ENCODE data around the gene TPCN1. TPM values are rescaled to one million over a fixed set of nuclear protein-coding genes. Genes with fewer than 3 reads are reported as not detected.

The TPCN1 gene
- polyA plus RNA-seq, 1 donor = 41.6 TPM

DNA sequence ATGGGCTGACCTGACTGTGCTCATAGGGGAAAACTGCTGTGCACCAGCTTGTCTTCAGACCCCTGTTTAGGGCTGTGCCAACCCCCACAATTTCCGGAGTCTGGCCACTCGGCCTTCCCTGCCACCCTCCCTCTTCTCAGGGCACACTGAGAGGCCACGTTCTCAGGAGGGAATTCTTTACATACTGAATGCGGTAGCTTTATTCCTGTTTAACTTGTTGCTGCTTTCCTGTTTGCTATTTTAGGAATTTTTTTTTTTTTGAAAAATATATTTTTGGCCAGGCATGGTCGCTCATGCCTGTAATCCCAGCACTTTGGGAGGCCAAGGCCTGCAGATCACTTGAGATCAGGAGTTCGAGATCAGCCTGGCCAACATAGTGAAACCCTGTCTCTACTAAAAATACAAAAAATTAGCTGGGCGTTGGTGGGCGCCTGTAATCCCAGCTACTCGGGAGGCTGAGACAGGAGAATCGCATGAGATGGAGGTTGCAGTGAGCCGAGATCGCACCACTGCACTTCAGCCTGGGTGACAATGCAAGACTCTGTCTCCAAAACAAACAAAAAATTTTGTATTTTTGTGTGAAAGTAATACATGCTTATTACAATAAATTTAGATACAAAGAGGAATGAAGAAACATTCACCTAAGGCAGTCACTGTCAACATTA, 39.5 kb downstream of the TPCN1 start:
- DNase-seq = no peak

DNA sequence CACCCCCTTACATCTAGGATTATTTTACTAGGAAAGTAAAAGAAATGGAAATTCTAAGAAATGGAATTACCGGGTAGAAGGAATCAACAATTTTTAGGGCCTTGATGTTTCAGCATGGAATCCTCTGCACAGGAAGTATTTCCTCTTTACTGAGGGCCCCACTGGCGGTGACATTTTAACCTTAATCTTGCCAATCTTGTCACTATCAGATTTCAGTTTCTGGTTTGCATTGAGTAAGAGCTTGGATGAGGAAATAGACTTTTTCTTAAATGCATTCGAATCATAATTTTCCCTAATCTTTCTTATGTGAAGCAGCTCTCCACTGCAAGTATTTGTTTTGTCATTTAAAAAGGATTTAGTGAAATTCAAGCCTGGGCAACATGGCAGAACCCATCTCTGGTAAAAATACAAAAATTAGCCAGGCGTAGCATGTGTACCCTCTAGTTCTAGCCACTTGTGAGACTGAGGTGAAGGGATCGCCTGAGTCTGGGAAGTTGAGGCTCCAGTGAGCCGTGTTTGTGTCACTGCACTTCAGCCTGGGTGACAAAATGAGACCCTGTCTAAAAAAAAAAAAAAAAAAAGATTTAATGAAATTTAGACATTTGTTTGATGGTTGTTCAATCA, 40.7 kb downstream of the TPCN1 start:
- no peak for DNase-seq

DNA sequence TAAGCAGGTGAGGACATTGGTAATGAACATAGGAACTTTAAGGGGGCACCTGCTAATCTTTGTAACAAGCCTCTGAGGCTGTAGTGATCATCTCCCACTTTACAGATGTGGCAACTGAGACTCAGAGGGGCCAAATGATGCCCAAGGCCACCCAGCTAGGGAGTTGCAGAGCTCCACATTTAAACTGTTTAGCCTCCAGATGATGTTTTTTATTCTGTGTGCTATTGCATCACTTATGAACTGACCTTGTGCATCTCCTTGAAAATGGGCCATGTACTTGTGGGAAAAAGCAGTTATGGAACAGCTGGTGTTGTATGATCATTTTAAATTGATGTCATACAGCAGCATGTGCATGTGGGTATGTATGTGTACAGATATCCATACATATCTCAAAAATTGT, 41.4 kb downstream of the TPCN1 start:
- no peak for DNase-seq

DNA sequence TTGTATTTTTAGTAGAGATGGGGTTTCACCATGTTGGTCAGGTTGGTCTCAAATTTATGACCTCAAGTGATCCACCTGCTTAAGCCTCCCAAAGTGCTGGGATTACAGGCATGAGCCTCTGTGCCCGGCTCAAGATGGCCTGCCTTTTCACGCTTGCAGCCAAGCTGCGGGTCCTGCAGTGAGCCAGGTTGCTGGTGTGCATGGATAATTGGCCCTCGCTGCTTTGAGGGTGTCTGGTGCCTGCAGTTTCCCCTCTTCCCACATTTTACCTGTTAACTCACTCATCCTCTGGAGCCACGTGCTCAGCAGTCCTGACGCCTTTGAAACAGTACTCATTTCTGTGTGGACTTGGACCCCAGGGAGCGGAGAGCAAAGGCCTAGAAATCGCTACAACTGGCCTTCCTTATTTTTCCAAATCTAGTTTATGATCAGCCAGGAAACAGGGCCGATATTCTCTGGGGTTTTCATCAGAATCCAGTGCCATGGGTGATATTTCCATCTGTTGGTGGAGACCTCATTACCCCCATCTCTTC, 42.2 kb downstream of the TPCN1 start:
- DNase-seq = no peak

DNA sequence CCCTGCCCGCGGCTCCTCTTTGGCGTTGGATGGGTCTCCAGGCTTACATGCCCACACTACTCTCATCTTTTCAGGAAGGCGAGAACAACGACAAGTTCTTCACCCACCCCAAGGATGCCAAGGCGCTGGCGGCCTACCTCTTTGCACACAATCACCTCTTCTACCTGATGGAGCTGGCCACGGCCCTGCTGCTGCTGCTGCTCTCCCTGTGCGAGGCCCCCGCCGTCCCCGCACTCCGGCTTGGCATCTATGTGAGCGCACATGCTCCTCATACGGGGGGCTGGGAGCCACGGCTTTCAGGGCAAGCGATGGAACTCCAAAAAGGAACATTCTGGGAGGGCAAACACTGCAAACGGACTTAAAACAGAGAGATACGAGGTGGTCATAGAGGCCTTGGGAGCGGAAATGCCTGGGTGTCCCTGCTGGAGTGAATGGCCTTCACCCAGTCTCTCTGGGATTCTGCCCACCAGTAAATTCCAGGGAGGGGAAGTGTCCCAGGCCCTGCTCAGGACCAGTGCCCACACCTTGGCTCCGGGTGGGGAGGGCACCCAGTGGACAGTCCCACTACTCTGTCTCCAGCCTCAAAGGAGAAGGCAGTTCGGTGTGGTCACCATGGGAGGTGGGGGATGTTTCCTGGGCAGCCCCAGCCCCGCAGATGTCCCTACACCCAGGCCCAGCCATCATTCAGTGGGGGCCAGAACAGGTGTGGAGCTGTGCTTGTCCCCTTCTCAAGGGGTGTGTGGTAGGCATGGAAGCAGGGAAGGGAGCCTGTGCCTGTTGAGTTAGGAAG, 45.0 kb downstream of the TPCN1 start:
- DNase-seq = no peak

DNA sequence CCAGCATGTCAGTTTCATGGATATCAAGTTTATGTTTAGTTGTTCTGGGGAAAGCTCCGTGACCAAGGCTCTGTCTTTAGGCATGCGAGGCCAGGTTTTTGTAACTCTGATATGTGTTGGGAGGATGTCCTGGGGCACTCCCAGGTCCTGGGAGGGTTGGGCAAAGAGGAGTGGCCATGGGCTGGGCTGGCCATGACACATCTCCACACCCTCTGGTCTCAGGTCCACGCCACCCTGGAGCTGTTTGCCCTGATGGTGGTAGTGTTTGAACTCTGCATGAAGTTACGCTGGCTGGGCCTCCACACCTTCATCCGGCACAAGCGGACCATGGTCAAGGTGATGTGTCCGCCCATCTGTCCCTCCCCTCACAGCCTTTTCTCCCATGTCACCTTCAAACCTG, 46.4 kb downstream of the TPCN1 start:
- DNase-seq = no peak

DNA sequence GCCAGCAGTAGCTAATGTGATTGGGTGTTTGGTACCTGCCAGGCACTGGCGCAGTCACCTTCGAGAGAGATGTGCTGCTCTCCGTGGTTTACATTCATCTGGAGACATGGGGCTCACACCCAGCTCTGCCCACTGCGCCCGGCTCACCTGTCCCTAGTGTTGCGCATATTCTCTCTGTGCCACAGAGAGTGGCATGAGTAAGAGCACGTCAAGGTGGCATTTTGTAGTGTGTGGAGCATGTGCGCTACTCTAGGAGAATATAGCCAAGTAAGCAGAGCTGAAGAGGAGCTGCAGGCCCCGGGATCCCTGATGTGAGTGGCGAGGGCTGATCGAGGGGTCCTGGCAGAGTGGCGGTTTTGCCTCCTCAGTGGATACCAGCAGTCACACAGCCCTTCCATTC, 46.9 kb downstream of the TPCN1 start:
- DNase-seq = no peak

DNA sequence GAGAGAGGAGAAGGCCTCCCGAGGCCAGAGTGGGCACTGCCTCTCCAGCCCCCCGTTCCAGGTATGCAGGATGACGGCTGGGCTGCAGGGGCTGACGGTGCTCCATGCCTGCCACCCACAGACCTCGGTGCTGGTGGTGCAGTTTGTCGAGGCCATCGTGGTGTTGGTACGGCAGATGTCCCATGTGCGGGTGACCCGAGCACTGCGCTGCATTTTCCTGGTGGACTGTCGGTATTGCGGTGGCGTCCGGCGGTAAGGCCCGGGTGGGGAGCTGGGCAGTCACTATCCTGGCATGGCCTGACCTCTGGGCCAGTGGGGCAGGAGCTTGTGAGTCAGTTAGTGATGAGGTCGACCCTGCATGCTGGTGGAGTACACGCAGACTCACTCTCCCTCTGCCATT, 47.4 kb downstream of the TPCN1 start:
- DNase-seq = no peak

DNA sequence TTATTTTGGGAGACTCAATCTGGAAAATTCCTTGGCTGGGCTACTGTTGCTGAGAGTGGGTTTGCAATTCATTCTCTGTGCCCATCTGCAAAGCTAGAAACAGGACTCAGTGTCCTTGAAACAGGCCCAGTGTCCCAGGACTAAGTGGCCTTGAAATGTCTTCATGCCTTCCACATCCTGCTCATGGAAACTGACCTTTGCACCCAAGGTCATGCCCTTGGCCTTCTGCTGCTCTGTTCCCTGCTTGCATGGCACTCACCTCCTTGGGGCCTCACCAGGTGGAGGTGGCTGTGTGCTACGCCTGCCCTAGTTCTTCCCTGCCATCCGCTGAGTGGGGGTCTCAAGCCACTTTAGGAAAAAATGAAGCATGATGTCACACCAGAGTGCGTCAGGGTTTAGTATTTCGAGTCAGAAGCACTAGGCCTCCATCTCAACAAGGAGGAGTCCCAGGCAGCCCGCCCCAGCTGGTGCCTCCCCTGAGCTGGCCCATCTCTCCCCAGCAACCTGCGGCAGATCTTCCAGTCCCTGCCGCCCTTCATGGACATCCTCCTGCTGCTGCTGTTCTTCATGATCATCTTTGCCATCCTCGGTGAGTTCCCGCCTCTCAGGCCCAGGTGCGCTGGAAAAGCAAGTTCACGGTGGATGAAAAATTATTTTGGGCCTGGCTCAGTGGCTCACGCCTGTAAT, 48.1 kb downstream of the TPCN1 start:
- no peak for DNase-seq

DNA sequence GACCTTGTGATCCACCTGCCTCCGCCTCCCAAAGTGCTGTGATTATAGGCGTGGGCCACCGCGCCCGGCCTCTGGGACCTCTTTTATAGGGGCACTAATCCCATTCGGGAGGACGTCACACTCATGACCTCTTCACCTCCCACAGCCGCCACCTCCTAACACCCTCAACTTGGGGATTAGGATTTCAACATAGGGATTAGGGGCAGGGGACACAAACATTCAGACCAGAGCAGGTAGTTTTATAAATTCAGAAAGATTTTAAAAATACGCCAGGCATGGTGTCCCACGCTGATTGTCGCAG, 49.4 kb downstream of the TPCN1 start:
- DNase-seq = no peak

DNA sequence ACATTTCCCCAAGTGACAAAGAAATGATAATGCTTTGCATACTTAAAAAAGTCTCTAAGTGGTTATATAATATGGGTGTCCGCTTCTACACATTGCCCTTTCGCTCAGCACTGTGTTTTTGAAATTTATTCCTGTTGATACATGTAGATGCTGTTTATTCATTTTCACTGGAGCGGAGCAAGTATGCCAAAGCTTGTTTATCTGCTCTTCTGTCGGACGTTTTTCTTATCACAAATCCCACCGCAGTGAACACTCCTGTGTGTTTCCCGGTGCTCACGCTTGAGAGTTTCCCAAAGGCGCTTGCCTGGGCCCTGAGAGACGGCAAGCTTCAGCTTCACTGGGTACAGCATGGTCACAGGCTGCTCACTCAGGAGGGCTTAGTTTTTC, 50.2 kb downstream of the TPCN1 start:
- DNase-seq = peak; percentile 11

DNA sequence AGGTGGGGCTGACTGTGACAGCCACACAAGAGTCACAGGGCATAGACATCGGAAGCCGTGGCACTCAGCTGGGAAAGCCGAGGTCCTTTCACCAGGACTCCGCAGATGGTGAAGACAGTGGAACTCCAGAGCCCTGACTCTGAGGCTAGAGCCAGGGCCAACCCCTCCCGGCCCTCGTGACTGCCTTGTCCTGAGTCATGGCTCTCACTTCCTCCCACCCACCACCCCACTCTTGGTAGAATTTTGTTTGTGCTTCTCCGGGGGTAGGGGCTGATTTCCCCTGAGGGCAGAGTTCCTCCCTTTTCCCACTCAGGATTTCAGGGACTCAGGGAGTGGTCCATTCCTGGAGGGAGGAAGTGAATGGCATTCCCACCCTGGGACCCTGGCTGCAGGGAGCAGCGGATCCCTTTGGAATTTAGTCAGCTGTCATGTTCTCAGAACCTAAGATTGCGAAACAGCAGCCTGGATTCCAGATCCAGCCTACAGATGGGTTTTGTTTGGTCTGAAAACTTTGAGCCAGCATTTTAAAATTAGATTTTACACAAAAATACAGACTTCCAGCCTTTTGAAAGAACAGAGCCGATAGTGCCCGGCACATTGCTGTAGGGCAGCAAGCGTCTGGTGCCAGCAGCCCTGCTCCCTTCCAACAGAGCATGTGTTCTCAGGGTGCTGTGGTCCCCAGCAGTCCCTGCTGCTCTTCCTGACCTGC, 50.7 kb downstream of the TPCN1 start:
- no peak for DNase-seq

DNA sequence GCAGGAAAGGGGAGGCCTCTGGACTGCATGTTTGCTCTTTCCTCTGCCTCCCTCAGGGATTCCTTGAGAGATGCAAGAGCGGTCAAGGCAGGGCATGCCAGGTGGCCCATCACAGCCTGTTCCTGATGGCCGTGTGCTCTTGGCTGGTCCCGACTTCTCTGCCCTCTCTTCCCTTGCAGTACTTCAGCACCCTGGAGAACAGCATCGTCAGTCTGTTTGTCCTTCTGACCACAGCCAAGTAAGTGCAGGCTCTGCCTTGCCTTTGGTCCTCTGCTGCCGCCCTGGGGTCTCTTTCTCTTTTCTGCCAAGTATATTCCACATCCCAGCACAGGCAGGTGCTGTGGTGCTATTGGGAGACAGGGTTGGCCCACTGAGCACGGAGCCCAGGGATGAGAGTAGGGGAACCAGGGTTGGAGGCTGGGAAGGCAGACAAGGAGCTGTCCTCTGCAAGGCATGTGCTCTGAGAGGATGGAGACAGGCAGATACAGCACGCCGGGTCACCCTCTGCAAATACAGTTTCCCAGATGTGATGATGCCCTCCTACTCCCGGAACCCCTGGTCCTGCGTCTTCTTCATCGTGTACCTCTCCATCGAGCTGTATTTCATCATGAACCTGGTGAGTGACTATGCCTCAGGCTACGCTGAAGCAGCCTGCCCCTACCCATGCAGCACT, 51.9 kb downstream of the TPCN1 start:
- no peak for DNase-seq

DNA sequence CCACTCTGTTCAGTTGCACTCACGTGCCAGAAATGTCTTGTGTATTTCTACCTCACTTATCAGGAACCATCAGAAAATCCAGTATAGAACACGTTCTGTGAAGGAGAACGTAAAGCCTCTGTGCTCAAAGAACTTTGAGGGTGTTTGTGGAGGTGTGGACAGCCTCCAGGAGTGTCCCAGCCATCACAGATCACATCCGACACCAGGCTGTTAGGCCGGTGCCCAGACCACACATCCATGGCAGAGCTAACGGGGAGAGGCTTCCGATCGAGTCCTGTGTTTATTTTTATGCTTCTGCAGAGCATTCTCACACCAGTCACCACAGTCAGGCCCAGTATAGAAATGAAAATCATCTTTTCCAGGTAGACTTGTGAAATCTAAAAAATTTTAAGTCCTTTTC, 53.6 kb downstream of the TPCN1 start:
- DNase-seq = no peak

DNA sequence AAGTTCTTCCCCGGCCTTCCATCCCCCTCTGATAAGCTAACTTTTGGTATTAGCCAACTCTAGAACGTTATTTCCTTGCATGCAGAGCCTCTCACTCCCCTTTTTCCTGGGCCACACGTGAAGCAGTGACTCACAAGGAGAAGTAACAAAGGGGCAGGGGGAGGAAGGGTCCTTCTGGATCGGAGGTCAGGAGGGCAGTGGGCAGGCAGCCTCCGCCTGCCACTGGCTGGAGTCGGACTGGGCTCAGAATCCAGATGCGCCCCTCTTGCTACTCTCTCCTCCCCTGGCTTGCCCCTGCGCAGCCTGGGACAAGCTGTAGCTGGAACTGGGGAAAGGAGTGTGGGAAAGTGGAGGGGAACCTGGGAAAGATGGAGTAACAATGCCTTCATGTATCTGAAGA, 55.0 kb downstream of the TPCN1 start:
- DNase-seq = no peak

DNA sequence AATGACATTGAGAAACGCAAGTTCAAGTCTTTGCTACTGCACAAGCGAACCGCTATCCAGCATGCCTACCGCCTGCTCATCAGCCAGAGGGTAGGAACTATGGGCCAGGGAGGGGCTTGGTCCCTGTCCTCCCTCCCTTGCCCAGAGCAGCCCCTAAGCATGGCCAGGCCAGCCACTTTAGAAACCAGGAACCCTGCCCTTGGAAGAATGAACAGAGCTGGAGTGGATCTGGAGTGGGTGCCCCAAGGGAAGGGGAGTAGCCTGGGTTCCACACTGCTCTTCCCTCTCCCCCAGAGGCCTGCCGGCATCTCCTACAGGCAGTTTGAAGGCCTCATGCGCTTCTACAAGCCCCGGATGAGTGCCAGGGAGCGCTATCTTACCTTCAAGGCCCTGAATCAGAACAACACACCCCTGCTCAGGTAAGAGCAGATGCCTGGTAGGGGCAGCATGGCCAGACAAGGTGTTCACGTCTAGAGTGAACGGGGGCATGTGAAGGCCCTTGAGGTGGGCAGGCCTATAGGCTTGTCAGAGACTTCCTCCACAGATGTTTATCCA, 55.8 kb downstream of the TPCN1 start:
- DNase-seq = no peak

DNA sequence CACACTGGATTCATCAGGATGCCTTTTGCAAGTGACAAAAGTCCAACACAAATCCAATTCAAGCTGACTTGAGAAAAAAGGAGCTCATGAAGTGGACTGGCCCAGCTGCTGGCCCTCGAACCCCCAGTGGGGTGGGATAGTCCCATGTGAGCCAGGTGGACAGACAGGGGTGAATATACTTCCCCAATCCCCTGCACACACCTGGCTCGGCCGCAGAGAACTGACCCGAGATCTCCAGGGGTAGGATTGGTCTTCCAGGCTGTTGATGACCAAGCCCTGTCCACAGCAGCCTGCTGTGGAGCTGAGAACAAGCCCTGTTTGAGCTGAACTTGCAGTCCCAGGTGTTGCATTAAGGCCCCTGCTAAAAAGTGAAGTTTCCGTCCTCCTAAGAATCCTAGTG, 56.2 kb downstream of the TPCN1 start:
- no peak for DNase-seq

DNA sequence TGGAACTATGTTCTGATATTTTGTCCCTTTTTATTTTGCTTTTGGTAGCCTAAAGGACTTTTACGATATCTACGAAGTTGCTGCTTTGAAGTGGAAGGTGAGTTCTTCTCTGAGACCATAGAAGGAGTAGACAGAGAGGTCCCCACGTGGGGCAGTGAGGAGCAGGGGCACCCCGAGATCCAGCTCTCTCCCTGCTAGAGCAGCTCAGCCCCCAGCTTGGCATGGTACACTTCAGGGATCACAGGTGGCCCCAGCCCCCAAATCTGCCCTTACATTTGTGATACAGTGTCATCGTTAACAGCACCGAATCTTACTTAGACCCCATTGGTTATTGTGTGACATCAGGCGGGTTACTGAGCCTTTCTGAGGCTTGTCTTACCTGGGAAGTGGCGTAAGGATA, 56.9 kb downstream of the TPCN1 start:
- DNase-seq = no peak

DNA sequence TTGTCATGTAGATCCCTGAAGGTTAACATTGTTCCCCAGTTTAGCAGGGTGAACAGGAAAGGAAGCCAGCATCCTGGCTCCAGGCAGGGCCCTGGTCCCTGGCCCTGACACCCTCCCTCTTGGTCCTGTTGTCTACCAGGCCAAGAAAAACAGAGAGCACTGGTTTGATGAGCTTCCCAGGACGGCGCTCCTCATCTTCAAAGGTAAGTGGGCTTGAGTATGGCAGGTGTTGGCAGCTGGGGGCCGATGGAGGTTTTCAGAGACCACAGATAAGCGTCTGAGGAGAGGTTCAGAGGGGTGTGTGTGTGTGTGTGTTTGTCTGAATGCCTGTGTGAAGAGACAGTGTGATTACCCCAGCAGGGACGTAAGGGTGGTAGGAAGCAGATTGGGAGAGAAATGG, 57.4 kb downstream of the TPCN1 start:
- no peak for DNase-seq

DNA sequence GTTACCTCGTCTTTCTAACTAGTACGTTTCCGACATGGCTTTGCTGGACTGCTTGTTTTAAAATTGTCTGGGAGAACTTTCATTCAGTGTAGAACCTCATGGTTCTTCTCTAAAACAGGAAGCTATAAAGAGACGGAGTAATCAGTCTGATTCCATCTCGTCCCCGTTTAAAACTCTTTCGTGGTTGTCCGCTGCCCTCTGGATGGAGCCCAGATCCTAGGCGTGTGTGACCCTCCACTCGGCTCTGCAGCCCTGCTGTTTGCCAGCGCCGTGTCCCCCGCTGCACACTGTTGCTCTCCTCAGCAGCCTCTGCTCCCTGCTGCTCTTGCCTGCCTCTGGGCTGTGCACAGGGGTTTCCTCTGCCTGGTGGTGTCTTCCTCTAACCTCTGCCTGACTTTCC, 63.5 kb downstream of the TPCN1 start:
- no peak for DNase-seq

Measured in left kidney (tissue), 2 donors.